Activated CD4-positive, alpha-beta T cell treated with anti-CD3 and anti-CD28 coated beads for 48 hours (primary cell): ENCODE measurements around the gene AHSA1.

Source experiments
- DNase-seq: peaks from one replicate; pipeline ENCODE4 v3.0.0-alpha.2; 2020

Gene AHSA1

DNA sequence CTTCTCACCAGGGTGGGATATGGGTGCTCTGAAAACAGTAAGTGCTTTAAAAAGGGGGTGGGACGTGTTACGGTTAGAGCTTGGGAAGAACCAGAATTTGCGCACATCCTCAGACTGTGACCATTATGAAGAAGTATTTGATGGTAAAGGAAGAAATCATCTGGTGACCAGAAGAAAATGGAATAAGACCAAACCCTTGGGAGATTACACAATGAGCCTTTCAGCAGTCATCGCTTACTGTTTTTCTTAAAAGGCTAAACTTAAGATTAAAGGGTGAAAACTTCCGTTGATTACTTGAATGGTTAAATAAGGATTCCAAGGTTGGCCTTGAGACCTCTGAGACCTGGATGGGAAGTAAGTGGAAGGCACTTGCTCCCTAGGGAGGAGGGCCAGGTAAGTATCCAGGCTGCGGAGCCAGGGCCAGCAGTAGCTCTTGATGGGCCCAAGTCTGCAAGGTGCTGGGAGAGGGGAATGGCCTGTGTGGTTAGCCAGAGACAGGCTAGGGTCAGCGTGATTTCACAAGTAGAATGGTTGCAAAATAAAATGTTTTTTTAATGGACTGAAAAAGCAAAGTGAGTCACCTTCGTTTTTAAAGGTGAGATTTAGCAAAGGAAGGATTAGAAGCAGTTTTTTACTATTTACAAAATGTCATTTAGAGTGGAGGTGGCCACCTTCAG lies 53.7 kb downstream of the AHSA1 start:
- DNase-seq = no peak

DNA sequence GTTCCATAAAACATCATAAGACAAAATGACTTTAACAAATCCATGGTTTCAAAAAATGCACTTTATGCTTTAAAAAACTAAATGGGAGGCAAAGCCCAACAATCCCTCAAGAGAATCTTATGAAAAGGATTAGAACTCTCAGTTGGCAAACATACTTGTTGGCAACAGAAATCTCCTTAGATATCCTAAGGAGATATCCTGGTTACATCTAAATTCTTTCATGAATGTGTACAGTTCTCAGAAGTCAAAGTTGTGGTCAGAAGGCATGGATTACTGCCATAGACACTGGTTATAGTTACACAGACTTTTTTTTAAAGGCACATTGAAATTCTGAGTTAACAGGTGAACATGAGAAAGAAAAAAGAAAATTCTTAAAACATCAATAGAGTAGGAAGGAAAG lies 58.2 kb downstream of the AHSA1 start:
- no peak for DNase-seq
